Fibroblast of lung (primary cell): Measurements from ENCODE around the gene XYLT1.

Source experiments
- CTCF ChIP-seq, 2 donors: IDR thresholded peaks in 1 of 2; conservative IDR thresholded peaks in 1 of 2; 1 replicate in 1 of 2; 2 replicates in 1 of 2; pipeline ENCODE4 v1.5.1; 2011 to 2012; ENCODE audit warnings: low read length in 2 of 2, control low read depth in 1 of 2, inconsistent platforms in 1 of 2, low read depth in 1 of 2, mild to moderate bottlenecking in 1 of 2
- EZH2 ChIP-seq: IDR thresholded peaks from 2 replicates; pipeline ENCODE4 v1.5.1; 2012; ENCODE audit warnings: low read length, control low read depth, mild to moderate bottlenecking; ENCODE audit errors: missing control alignments

- TF ChIP-seq CTCF (conservative IDR thresholded peaks at IDR 0.05 in 1 of 2, IDR thresholded peaks at IDR 0.05 in 1 of 2; ENCODE audit: low read depth in 1 of 2, low read length in 2 of 2) (no peak), EZH2 (no peak)
These were observed 141.8 kb downstream of the XYLT1 start for GRCh38 chr16:17328932-17329331.
